HG02973 (cell line): Measurements from ENCODE around the gene BRD3OS.
"Not testable (repeated sequence)": the region's sequence is repeated elsewhere in the genome, so short reads cannot be mapped to it uniquely, and the experiment has no call there.

Experiments
- ATAC-seq: cut with Tn5 transposase; IDR thresholded peaks from one replicate; pipeline ENCODE4 v1.9.1; 2021; ENCODE audit warnings: moderate library complexity; ENCODE audit not compliant: unreplicated experiment

The BRD3OS gene

GRCh38 chr9:133987946-133988665 lies 37.2 kb upstream of the BRD3OS start:
- no peak for ATAC-seq

- not testable (repeated sequence) for ATAC-seq
Observed at GRCh38 chr9:133988771-133989170, 36.5 kb upstream of the BRD3OS start.

- ATAC-seq = no peak
Observed at GRCh38 chr9:133989625-133990365, 35.5 kb upstream of the BRD3OS start.

- no peak for ATAC-seq
Observed at GRCh38 chr9:133990366-133991213, 34.7 kb upstream of the BRD3OS start.

- no peak for ATAC-seq
Observed at GRCh38 chr9:133991214-133991921, 33.9 kb upstream of the BRD3OS start.

- ATAC-seq = peak; percentile 42
Observed at GRCh38 chr9:133991964-133992779, 33.1 kb upstream of the BRD3OS start, which contains the start of gene VAV2. VAV2 (minus strand) TSS chr9:133992324; CDS start chr9:133992278, 46 bp downstream.

- peak; percentile 37 for ATAC-seq
Observed at GRCh38 chr9:133992780-133993634, 32.3 kb upstream of the BRD3OS start.

GRCh38 chr9:133993635-133994253 lies 31.5 kb upstream of the BRD3OS start:
- no peak for ATAC-seq

- ATAC-seq = no peak
Observed at GRCh38 chr9:133994353-133995011, 30.8 kb upstream of the BRD3OS start.

- no peak for ATAC-seq
Observed at GRCh38 chr9:133995012-133995896, 30.0 kb upstream of the BRD3OS start.

- no peak for ATAC-seq
Observed at GRCh38 chr9:133996531-133997520, 28.5 kb upstream of the BRD3OS start.

GRCh38 chr9:133997584-133997983 lies 27.7 kb upstream of the BRD3OS start:
- ATAC-seq = no peak

- ATAC-seq = no peak
Observed at GRCh38 chr9:133998915-133999595, 26.2 kb upstream of the BRD3OS start.

GRCh38 chr9:133999851-134000265 lies 25.4 kb upstream of the BRD3OS start:
- no peak for ATAC-seq

GRCh38 chr9:134002796-134003195 lies 22.5 kb upstream of the BRD3OS start:
- ATAC-seq = no peak
